ENCODE measurements around the gene FBXO28.

The FBXO28 gene

DNA sequence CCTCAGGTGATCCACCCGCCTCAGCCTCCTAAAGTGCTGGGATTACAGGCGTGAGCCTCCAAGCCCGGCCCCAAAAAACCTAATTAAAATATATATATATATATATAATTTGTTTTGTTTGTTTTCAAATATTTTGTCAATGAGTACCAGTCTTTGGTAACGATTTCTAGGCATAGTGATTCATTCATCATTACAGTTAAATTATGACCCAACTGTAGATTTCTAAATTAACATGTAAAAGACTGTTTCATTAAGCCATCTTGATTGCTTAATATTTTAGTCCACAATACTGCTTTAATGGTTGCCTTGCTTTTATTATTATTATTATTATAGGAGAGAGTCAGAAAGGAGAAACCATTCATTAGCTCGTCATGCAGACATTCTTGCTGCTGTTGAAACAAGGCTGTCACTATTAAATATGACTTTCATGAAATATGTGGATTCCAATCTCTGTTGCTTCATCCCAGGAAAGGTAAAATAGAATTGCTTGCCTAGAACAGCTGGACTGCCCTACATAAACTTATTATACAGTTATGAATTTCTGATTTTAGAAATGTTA is 19.9 kb downstream of the FBXO28 start:
- TF ChIP-seq, protein P1, sequence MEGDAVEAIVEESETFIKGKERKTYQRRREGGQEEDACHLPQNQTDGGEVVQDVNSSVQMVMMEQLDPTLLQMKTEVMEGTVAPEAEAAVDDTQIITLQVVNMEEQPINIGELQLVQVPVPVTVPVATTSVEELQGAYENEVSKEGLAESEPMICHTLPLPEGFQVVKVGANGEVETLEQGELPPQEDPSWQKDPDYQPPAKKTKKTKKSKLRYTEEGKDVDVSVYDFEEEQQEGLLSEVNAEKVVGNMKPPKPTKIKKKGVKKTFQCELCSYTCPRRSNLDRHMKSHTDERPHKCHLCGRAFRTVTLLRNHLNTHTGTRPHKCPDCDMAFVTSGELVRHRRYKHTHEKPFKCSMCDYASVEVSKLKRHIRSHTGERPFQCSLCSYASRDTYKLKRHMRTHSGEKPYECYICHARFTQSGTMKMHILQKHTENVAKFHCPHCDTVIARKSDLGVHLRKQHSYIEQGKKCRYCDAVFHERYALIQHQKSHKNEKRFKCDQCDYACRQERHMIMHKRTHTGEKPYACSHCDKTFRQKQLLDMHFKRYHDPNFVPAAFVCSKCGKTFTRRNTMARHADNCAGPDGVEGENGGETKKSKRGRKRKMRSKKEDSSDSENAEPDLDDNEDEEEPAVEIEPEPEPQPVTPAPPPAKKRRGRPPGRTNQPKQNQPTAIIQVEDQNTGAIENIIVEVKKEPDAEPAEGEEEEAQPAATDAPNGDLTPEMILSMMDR (IDR thresholded peaks at IDR 0.05): no peak

DNA sequence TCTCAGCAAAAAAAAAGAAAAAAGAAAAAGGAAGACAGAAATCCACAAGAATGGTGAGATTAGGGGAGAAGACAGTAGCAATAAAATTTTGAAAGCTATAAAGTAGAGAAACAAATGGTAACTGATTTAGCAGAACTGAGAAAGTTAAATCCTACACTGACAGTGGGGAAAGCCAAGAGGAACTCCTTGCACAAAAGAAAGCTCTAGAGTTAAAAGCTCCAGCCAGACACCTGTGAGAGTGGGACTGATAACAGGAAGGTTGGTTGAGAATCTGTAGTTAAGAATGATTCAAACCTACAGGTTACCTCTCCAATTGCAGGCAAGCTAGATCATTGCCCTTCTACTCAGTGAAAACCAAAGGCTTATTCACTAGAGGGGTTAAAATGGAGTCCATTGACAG is 23.6 kb downstream of the FBXO28 start:
- TF ChIP-seq, protein P1 (IDR thresholded peaks at IDR 0.05): no peak

DNA sequence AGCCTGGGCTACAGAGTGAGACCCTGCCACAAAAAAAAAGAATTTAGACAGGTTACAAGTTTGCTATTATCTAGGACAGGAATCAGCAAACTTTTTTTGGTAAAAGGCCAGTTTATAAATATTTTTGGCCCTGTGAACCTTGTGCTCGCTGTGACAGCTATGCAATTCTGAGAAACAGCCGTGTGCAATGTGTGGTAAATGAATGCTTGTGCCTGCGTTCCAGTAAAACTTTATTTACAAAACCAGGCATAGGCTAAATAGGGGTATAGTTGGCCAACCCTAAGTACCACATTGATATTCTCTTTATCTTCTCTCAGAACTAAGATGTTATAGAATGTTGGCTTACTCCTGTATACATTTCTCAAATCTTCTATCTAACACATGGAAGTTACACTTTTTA is 24.3 kb downstream of the FBXO28 start:
- TF ChIP-seq, protein P1 (IDR thresholded peaks at IDR 0.05): no peak

DNA sequence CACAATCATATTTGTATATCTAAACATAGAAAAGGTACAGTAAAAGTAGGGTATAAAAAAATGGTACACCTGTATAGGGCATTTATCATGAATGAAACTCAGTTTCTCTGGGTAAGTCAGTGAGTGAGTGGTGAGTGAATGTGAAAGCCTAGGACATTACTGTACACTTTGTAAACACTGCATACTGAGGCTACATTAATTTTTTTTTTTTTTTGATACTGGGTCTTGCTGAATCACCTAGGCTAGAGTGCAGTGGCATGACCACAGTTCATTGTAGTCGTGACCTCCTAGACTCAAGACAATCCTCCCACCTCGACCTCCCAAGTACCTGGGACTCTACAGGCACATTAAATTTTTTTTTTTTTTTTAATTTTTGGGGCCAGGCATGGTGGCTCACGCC is 27.8 kb downstream of the FBXO28 start:
- TF ChIP-seq, protein P1 (IDR thresholded peaks at IDR 0.05): no peak

DNA sequence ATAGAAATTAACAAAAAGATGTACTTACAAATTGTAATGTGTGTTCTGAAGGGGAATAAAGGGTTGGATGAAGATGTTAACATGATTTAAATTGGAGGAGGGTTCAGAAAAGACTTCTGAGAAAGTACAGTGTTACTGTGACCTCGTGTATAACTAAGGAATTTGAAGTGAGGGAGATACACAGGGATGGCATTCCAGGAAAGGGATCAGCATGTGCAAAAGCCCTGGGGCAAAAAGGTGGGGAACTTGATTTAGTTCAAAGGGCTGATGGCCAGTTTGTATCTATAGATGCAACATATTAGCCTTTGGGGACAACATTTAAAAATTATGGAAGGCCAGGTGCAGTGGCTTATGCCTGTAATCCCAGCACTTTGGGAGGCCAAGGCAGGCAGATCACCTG is 35.8 kb downstream of the FBXO28 start:
- TF ChIP-seq, protein P1 (IDR thresholded peaks at IDR 0.05): no peak

DNA sequence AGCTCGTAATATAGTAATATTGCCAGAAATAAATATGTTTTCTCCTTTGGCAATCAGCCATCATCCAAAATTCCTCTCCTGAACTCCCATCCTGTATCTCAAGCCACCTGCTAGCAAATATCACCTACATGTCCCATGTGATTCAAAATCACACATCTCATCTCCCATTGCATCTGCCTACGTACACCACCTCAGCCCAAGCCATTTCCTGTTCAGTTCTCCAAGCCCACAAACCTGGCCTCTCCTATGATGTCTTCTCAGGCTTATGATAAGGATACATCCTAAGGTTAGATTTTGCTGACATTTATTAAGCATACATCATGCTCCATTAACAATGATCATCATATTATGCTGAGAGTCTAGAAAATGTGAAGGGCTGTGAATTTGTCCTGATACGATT is 37.2 kb downstream of the FBXO28 start:
- TF ChIP-seq, protein P1 (IDR thresholded peaks at IDR 0.05): no peak

DNA sequence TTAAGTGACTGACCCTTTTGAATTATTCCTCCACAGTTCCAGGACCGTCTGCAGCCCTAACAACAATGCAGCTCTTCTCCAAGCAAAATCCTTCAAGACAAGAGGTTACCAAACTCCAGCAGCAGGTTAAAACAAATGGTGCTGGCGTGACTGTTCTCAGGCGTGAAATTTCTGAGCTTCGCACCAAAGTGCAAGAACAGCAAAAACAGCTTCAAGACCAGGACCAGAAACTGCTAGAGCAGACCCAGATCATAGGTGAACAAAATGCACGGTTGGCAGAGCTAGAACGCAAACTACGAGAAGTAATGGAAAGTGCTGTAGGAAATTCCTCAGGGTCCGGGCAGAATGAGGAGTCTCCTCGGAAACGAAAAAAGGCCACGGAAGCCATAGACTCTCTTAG is 43.4 kb downstream of the FBXO28 start:
- TF ChIP-seq, protein P1 (IDR thresholded peaks at IDR 0.05): no peak

DNA sequence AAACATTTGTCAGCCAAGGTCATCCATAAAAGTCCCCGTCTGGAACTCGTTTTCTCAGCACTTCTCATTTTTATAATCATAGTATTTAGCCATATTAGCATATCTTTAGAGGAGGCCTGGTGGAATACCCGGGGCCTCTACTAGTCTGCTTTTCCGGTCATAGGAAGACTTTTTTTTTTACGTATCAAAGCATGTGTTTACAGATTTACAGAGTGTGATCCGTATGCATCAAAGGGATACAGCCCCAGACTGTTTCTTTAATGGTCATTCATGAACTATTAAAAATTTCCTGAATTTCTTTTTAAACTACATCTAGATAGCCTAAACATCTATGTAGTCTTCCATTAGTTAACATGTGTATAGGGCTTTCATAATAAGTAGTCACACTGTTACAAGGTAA is 45.6 kb downstream of the FBXO28 start:
- TF ChIP-seq, protein P1 (IDR thresholded peaks at IDR 0.05): no peak

Measured in LNCAP (cell line).